NCI-H2081 (cell line): ENCODE data around the gene P4HB.

Experiments
- DNase-seq, 2 experiments: peaks; one replicate each; lab custom pipeline; 2025; lab: John Stamatoyannopoulos, UW

Gene P4HB

DNA sequence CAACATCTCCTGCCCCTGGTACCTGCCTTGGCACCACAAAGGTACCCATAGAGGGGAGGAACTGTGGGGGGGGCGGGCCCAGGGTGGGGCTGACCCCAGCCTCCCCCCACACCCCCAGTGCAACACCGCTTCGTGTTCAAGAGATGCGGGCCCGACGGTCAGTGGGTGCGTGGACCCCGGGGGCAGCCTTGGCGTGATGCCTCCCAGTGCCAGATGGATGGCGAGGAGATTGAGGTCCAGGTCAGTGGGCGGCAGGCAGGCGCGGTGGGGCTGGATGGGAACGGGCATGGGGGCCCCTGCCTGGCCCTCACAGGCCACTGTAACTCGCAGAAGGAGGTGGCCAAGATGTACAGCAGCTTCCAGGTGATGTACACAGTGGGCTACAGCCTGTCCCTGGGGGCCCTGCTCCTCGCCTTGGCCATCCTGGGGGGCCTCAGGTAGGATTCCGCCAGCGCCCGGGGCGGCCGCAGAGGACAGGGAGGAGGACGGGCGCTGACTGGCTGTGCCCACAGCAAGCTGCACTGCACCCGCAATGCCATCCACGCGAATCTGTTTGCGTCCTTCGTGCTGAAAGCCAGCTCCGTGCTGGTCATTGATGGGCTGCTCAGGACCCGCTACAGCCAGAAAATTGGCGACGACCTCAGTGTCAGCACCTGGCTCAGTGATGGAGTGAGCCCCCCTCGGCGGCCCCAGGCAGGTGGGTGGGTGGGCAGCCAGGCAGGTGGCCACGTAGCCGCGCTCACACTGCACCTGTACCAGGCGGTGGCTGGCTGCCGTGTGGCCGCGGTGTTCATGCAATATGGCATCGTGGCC lies 49.2 kb downstream of the P4HB start:
- no peak for DNase-seq

DNA sequence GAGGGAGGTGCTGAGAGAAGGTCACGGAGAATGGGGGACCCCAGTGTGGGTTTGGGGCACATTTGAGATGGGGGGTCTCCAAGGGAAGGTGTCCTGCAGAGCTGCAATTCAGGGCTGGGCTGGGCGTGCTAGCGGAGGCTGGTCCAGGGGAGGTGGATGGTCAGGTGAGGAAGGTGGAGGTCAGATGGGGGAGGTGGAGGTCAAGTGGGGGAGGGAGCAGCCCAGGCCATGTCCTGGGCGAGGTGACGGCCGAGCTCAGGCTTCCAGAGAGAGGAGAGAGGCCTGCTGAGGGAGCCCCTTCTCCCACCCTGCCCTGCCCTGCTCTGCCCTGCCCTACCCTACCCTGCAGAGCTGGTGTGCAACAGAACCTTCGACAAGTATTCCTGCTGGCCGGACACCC lies 49.9 kb downstream of the P4HB start:
- DNase-seq, result no peak

DNA sequence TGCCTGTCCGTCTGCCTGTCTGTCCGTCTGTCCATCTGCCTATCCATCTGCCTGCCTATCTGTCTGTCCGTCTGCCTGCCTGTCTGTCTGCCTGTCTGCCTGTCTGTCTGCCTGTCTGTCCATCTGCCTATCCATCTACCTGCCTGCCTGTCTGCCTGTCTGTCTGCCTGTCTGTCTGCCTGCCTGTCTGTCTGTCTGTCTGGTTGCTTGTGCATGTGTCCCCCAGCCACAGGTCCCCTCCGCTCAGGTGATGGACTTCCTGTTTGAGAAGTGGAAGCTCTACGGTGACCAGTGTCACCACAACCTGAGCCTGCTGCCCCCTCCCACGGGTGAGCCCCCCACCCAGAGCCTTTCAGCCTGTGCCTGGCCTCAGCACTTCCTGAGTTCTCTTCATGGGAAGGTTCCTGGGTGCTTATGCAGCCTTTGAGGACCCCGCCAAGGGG lies 50.8 kb downstream of the P4HB start:
- no peak for DNase-seq

DNA sequence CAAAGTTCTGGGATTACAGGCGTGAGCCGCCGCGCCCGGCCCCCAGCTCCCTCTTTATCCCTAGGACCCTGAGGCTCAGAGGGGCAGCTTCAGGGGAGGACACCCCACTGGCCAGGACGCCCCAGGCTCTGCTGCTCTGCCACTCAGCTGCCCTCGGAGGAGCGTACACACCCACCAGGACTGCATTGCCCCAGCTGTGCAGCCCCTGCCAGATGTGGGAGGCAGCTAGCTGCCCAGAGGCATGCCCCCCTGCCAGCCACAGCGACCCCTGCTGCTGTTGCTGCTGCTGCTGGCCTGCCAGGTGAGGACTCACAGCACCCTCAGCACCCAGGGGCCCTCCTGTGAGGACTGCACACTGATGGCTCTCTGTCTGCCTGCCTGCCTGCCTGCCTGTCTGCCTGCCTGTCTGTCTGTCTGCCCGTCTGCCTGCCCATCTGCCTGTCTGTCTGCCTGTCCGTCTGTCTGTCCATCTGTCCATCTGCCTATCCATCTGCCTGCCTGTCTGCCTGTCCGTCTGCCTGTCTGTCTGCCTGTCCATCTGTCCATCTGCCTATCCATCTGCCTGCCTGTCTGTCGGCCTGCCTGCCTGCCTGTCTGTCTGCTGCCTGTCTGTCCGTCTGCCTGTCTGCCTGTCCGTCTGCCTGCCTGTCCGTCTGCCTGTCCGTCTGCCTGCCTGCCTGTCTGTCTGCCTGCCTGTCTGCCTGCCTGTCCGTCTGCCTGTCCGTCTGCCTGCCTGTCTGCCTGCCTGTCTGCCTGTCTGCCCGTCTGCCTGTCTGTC lies 51.4 kb downstream of the P4HB start:
- DNase-seq, result no peak

DNA sequence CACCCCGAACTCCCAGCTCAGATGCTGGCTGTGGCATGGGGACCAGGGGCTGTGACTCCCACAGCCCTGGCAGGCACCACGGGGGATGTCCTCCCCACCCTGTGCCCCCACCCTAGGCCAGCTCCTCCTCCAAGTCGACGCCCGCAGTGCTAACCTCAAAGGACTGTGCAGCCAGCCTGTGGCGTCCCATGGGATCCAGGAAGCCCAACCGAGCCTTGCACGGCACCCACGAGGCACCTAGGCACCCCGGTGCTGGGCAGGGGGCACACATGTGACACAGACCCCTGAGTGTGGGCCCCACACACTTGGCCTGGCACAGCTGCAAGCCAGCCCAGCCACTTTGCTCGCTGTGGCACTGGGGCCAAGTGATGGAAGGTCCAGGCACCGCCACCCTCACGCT lies 52.5 kb downstream of the P4HB start:
- DNase-seq, result no peak

DNA sequence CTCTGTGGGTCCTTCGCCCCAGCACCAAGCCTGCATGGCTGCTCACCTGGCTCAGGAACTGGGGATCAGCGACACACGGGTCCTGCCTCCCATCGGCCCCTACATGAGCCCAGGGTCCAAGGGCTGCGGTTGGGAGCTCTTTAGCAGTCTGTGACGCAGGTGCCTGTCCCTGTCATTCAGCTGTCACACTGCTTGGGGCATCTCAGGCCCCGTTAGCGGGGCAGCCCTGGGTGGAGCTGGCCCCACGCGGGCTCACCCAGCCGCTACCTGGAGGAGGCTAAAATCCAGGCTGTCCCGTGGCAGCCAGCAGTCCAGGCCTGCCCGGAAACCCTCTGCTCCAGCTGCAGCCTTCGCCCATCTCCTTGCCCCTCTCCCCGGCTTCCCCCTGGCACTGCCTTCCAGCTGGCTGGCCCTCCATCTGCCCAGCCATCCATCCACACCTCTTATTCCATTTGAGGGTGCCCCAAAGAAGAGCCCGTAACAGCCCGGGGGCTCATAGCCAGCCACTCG lies 53.1 kb downstream of the P4HB start:
- no peak for DNase-seq

DNA sequence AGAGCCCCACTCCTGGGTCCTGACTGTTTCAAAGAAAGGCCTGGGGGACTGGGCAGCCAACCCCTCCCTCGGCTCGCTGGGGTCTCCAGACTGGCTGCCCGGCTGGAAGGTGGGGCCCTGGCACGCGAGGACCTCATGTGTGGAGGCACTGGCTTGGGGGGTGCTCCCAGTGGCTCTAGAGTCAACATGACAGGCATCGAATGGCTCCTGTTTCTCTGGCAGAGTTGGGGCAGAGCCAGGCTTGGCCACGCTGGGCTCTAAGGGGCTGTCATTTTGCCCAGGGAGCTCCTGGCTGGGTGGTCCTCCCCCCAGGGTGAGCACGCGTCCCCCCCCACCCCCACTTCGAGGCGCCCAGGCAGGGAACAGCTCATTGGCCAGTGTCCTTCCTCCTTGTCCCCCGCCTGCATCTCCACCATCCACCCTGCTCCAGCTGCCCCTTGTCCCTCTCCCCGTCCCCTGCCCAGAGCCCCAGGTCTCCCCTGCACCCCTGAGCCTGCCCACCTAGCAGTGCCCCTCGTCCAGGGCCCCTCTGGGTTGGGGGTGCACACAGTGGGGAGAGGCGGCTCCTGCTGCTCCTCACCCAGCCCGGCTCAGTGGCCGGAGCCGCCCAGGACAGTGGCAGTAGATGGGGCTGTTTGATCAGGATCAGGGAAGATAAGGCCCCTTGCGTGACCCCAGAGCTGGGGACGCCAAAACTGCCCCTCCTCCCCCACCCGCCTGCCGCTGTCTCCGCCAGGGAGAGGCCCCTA lies 53.7 kb downstream of the P4HB start:
- no peak for DNase-seq

DNA sequence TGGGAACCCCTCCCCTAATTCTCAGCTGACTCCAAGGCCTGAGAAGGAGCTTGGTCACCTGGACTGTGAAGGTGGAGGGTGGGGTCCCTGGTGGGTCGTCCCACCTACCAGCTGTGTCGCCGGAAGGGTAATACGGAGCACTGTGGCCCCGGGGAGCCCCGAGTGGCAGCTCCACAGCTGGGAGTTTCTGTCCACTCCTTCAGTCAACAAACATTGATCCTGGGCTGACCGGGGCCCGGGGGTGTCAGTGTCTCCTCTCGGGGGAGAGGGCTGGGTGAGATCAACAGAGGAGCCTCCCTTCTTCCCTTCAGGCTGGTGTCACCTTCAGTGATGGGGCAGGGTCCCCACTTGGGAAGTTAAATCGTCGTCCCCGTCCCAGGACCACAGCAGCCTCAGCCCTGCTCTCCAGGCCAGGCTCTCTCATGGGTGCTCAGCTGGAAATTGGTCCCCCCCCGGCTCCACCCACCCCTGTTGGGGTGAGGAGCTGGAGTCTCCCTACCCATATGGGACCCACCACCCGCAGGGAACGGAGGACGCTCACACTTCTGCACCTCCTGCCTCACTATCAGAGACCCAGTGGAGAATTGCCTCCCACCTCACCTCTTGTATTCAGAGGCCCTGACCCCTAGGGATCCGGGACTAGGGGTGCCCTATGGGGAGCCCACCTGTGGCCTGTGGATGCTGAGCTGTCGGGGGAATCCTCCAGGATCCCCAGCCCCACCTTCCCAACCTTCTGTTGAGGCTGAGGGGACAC lies 54.5 kb downstream of the P4HB start:
- no peak for DNase-seq

DNA sequence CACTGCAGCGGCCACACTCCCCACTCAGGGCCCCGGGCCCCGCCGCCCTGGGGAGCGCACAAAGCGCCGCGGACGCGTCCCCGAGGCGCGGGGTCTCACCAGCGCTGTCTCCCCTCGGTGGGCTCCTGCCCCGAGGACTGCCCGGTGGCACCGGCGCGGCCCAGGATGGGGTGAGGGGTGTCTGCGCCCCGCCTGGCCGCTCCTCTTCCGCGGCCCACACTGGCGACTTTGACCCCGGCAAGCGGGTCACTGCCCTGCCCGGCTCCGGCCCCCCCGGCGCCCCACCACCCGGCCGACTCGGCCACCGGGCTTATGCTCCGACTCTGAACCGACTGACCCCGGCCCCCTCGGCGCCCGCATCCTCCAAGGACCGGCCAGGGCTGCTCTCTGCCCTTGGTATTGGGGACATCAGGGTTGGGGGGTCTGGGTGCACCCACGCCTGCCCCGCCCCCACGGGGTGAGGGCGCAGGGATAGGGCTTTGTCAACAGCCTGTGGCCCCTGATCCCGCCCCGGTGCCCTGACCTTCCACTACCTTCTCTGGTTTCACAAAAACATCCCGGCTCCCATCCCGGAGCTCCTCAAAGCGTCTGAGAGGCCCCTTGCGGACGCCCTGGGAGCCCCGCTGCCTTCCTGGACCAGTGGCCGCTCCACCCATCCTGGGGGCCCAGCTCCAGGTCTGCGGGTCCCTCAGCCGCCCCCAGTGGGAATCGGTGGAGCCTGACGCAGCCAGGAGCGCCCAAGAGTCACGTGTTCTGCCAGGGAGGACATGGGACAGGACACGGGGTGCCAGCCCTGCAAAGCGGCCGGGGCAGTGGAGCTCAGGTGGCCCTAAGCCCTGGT lies 55.6 kb downstream of the P4HB start:
- no peak for DNase-seq

DNA sequence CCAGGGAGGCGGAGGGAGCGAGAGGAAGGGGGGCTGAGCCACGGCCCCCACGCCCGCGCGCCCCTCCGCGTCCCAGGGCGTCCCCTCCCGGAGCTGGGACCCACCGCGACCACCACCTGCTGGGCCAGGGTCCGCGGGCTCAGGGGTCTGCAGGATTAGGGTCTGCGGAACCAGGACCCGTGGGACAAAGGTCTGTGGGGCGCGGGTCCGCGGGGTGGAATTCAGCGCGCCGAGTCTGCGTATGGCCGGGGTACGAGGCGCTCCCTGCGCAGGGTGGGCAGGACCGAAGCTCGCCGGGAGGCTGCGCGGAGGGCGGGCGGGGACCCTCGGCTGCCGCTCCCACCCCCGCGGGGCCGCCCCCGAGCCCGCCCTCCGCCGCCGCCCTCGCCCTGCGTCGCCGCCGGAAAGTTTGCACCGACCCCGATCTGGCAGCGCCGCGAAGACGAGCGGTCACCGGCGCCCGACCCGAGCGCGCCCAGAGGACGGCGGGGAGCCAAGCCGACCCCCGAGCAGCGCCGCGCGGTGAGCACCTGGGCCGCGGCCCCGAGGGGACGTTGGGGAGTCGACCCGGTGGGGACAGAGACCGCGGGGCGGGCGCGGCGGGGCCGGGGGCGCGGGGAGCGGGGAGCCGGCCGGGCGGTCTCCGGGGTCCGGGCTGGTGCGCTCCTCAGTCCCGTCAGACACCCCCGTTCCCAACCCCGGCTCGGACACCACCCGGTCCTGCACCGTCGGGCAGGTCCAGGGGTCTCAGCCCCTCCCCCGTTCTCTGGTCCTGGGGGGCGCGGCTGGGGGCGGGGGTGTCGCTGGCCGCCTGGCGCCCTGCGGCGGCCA lies 56.4 kb downstream of the P4HB start, which contains the start of gene GCGR:
TSS of gene GCGR (plus strand) at position 423 of the 831 bp plus-strand sequence. CDS start 4,869 bp downstream, outside the sequence.
- DNase-seq, result no peak

DNA sequence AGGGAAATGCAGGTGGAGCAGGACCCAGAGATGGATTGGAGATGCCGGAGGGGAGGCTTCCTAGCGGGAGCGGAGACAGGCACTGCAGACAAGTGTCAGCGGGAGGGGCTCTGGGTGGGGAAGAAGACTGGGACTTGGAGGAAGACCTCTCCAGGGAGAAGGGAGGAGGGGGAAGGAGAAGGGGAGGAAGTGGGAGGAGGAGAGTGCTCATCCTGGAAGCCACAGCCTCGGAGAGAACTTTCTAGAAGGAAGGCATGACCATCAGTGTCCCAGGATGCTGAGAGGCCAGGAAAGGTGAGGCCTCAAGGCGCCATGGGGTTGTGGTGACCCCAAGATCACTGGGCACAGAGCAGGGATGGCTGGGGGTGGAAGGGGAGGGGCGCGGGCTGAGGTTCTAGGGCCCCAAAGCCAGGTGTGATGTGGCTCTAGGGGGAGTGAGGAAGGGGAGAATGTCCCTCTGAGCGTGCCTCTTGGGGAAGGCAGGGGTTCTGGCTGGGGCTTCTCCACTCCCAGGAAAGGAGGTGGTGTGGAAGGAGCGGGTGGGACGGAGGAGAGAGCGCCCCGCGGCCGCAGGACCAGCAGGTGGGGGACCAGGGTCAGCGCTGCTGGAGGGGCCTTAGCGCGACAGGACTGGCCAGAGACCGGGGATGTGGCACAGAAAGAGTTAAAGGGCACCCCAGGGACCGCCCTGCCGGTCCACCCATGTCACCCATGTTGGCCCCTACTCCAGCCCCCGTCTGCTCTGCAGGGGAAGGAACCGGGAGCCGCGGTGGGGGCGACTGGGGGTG lies 57.3 kb downstream of the P4HB start:
- DNase-seq, result no peak

DNA sequence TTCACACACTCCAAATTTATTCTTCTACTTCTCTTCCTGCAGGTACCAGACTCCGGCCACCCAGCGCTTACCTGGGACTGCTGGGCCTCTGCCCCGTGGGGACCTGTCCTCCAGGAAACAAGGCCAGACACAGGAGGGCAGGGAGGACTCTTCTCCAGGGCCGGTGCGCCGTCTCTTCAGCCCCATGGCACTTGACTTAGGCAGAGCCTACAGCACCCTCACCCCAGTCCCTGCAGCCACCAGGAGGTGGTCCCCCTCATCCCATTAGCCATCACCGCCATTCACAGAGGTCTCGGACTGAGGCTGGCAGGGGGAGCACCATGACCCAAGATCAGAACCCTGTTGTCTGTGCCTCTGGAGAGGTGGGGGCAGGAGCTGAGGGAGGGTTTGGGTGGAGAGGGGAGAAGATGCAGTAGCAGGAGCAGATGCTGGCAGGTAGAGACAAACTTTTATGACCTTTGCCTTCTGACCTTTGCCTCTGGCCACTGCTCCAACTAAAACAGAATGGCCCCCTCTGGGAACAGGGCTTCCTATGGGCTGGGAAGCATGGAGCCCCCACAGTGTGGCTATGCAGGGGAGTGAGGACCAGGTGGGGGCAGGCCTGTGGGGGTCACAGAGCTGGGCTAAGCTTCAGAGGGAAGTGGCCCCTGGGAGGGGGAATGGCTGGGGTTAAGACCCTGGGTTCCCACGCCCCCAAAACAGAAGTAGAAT lies 58.1 kb downstream of the P4HB start:
- DNase-seq, result no peak

DNA sequence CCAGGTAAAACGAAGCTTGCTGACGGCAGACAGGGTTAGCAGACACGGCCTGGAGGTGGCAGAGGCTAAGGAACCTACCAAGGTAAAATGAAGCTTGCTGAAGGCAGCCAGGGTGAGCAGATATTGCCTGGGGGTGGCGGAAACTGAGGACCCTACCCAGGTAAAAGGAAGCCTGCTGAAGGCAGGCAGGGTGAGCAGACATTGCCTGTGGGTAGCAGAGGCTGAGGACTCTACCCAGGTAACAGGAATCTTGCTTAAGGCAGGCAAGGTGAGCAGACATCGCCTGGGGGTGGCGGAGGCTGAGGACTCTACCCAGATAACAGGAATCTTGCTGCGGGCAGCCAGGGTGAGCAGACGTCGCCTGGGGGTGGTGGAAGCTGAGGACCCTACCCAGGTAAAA lies 59.0 kb downstream of the P4HB start:
- DNase-seq, result no peak

DNA sequence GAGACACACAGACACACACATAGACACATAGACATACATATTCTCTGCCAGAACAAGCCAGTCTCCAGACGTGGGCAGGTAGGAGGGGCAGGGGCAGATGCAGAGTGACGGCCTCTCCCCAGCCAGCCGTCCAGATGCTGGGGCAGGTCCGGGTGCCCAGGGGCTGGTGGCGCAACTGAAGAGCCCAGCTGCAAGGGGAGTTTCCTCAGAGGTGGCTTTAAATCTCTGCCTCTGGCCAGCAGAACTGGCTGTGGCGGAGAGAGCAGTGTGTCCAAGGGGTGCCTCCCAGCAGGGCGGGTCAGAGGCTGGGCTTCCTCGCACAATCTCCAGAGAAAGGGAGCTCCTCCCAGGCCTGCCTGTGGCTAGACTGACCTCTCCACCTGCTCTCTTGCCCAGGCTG lies 65.8 kb downstream of the P4HB start:
- DNase-seq, result no peak

DNA sequence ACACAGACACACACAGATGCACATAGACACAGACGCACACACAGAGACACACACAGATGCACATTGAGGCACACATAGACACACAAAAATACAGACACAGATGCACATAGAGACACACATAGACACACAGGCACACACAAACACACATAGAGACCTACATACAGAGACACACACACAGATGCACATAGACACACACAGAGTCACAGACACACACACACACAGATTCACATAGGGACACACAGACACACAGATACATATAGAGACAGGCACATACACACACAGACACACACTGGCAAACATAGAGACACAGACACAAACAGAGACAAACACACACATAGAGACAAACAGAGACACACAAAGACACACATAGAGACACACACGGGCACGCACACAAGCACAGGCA lies 66.3 kb downstream of the P4HB start:
- no peak for DNase-seq
